Esophagus squamous epithelium (tissue), 5 donors: ENCODE data around the gene PAIP1. TPM values are rescaled to one million over a fixed set of nuclear protein-coding genes. Genes with fewer than 3 reads are reported as not detected.

Source experiments
- DNase-seq: peaks from one replicate; lab custom pipeline; 2025; lab: John Stamatoyannopoulos, UW
- H3K27ac ChIP-seq, 4 donors: fragments of 200-600 bp; sonication (generic); one replicate each; pipeline ENCODE4 v1.5.1; 2016 to 2019; ENCODE audit warnings: mild to moderate bottlenecking in 1 of 4
- H3K27me3 ChIP-seq, 4 donors: fragments of 200-600 bp; sonication (generic); 1 replicate in 3 of 4; 2 replicates in 1 of 4; pipeline versions ENCODE4 v1.5.1 to v1.6.0; 2017 to 2021; ENCODE audit warnings: antibody characterized with exemption in 1 of 4
- H3K36me3 ChIP-seq, 3 donors: fragments of 200-600 bp; sonication (generic); one replicate each; pipeline ENCODE4 v1.5.1; 2016 to 2019
- H3K4me1 ChIP-seq, 3 donors: fragments of 200-600 bp; sonication (generic); one replicate each; pipeline ENCODE4 v1.5.1; 2017 to 2019
- H3K4me3 ChIP-seq, 4 donors: fragments of 200-600 bp; sonication (generic); 1 replicate in 3 of 4; 2 replicates in 1 of 4; pipeline ENCODE4 v1.5.1; 2016 to 2019; ENCODE audit warnings: mild to moderate bottlenecking in 2 of 4, moderate library complexity in 1 of 4
- H3K9me3 ChIP-seq, 3 donors: fragments of 200-600 bp; sonication (generic); one replicate each; pipeline ENCODE4 v1.5.1; 2016 to 2019
- POLR2A ChIP-seq, 4 donors: fragments of 450-650 bp; IDR thresholded peaks; one replicate each; pipeline ENCODE4 v1.6.1; 2017; ENCODE audit warnings: antibody characterized with exemption in 4 of 4, mild to moderate bottlenecking in 4 of 4, moderate library complexity in 3 of 4
- WGBS, 2 donors: methylation state at CpG; one replicate each; pipeline ENCODE4 v1.1.5; 2018; 5-methylcytosine and 5-hydroxymethylcytosine counted together
- intact Hi-C: fragments of 100-400 bp; cut with DNase I; formaldehyde crosslinking; loops from one replicate; pipeline ENCODE4 v1.15.0; 2022
- total RNA-seq, 4 donors: library from RNA; depleted of rRNA; stranded (reverse); fragments of >200 nt; gene quantifications; one replicate each; pipeline ENCODE4 v1.1.0, GENCODE V29; 2016
- TF ChIP-seq, protein P1 (sequence below), 6 experiments: fragments of 450-650 bp in 4 of 6; fragments of 200-600 bp in 2 of 6; sonication (generic) in 2 of 6; IDR thresholded peaks; one replicate each; pipeline ENCODE4 v1.5.1; 2016 to 2019; ENCODE audit warnings: antibody characterized with exemption in 6 of 6, mild to moderate bottlenecking in 4 of 6, moderate library complexity in 4 of 6
- donor health status: DM: yes; HTN: yes; CAD: no.

PAIP1 gene
- total RNA-seq, 4 donors from 2014 or later, result 27.7 to 61.4 (median 51.3) TPM

DNA sequence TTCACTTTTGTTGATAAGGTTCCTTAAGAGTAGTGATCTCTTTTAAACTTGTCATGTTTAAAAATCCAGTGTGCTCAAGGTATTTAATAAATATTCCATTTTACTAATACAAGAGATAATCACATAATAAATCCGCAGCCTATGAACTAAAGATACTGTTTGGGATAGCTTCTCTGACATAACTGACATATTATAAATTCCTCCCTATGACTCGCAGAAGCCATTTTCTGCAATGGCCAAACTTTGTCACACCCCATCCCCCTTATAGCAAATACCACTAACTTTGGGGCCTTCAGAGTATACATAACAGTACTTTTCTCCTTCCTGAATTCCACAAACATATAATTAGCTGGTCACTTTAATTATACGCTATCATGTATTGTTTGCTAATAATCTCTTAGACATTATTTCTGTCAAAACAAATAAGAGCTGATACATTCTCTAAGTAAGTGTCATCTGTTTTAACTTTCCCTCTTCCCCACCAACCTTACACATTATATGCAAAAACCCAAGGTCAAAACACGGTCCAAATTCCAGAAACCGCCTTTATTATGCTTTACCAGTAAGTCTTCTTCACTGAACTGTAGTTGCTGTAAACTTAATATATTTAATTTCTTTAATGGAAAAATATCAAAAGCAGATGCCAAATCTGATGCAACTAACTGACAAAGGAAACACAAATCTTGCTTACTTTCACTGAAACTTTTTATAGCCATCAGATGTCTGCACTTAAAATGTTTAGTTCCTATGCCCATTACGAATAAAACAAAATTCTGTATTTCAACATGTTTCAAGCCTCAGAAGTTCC, 74.2 kb downstream of the PAIP1 start:
- no peak for DNase-seq

More for the DNA sequence above, 74.2 kb downstream of the PAIP1 start:
- TF ChIP-seq POLR2A (IDR thresholded peaks at IDR 0.05), result no peak
- TF ChIP-seq, protein P1, sequence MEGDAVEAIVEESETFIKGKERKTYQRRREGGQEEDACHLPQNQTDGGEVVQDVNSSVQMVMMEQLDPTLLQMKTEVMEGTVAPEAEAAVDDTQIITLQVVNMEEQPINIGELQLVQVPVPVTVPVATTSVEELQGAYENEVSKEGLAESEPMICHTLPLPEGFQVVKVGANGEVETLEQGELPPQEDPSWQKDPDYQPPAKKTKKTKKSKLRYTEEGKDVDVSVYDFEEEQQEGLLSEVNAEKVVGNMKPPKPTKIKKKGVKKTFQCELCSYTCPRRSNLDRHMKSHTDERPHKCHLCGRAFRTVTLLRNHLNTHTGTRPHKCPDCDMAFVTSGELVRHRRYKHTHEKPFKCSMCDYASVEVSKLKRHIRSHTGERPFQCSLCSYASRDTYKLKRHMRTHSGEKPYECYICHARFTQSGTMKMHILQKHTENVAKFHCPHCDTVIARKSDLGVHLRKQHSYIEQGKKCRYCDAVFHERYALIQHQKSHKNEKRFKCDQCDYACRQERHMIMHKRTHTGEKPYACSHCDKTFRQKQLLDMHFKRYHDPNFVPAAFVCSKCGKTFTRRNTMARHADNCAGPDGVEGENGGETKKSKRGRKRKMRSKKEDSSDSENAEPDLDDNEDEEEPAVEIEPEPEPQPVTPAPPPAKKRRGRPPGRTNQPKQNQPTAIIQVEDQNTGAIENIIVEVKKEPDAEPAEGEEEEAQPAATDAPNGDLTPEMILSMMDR (IDR thresholded peaks at IDR 0.05), result no peak
- peaks cover 0 to 29% (median 17%) of the 10 kb centered on the region in 3 donors for H3K4me1 ChIP-seq
- no peaks in the 10 kb centered on the region for H3K36me3 ChIP-seq
- H3K9me3 ChIP-seq, result no peaks in the 10 kb centered on the region
- no peaks in the 10 kb centered on the region for H3K27me3 ChIP-seq
- H3K4me3 ChIP-seq, result peak overlapping the region; percentile 75 to 97 (median 86)
- peak overlapping the region; percentile 96 to 99 (median 97) for H3K27ac ChIP-seq
- WGBS, 2 donors, result 25 to 40% methylated on average over 6 of the region's 6 CpGs
- intact Hi-C loops, result no loop called here

Other genes with a start within 250 kb of the PAIP1 start
- gene HMGCS1, start 243.7 kb downstream of the PAIP1 start, total RNA-seq, result 100 to 1,000 TPM in 3 of 4 donors, 10 to 100 TPM in 1; 86.6 to 278 (median 148) TPM
- 1 to 10 TPM; 1.9 to 9.1 (median 3.3) TPM for gene CCL28, start 144.7 kb downstream of the PAIP1 start, total RNA-seq
- 10 to 100 TPM in 1 of 4 donors, 1 to 10 TPM in 3; 3.5 to 11.7 (median 7.2) TPM for gene TMEM267, start 73.2 kb downstream of the PAIP1 start, total RNA-seq
- gene C5orf34, start 41.9 kb downstream of the PAIP1 start, total RNA-seq, result 1 to 10 TPM in 3 of 4 donors, under 1 TPM in 1; 0.87 to 5.1 (median 1.9) TPM
- gene NNT, start 46.1 kb upstream of the PAIP1 start, total RNA-seq, result 10 to 100 TPM; 16.0 to 35.1 (median 29.1) TPM